HG02885 (cell line): Measurements from ENCODE around the gene CDK13.
"Not testable (repeated sequence)": the region's sequence is repeated elsewhere in the genome, so short reads cannot be mapped to it uniquely, and the experiment has no call there.

ENCODE experiments used
- ATAC-seq: cut with Tn5 transposase; IDR thresholded peaks from one replicate; pipeline ENCODE4 v1.9.1; 2021; ENCODE audit warnings: mild to moderate bottlenecking; ENCODE audit not compliant: unreplicated experiment, poor library complexity

The CDK13 gene

DNA sequence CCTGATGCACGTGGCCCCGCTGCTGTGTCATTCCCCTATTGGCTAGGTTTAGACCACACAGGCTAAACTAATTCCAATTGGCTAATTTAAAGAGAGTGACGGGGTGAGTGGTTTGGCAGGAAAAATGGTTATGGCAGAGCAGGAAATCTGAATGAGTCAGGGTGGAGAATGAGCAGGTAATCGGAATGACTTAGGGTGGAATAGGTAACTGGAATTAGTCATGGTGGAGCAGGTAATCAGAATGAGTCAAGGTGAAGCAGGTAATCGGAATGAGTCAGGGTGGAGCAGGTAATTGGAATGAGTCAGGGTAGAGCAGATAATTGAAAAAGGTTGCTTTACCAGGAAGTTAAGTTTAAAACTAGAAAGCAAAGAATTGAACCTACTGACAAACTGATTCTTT is 191.9 kb downstream of the CDK13 start:
- ATAC-seq: not testable (repeated sequence)

DNA sequence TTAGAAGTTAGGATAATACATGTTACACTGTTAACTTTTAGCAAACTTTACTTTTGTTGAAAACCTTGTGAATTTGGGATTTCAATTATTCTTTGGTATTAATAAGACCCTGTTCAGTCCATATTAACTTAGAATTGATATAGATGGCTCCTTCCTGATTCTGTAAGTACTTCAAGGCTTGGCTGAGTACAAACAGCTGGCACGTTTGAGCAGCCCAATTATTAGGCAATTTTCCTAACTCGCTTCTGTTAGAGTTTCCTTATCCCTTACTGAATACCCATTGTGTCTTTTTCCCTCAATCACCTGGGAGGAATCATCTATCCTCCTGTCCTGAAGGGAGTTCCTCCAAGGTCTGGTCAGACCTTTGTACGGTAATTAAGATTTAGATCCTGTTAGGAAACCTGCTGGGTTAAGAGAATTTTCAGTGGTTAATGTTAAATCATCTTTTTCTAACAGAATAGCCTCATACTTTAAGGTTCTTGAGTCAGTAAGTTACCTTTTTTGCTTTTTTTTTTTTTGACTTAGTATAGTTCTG is 195.6 kb downstream of the CDK13 start:
- ATAC-seq: not testable (repeated sequence)

- ATAC-seq: no peak
Observed at GRCh38 chr7:40147371-40148246, 197.6 kb downstream of the CDK13 start.

- not testable (repeated sequence) for ATAC-seq
Observed at GRCh38 chr7:40148247-40148580, 198.2 kb downstream of the CDK13 start.

DNA sequence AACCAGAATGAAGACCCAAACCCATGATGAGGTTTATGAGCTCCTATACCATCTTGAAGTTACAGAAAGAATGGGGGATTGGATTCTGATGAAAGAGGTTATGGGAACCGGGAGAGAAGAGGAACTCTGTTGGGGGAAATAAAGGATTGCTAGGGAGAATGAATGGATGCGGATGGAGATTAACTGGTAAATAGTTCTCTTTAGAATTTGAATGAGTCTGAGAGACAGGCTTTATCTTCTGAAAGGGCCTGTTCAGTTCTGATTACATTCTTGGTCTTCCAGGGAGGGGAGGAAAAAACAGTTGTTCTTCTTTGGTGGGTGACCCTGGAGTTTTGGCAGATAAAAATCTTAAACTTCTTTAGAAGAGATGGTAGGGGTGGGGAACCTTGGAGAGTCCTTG is 198.6 kb downstream of the CDK13 start:
- no peak for ATAC-seq
